CD4-positive, alpha-beta T cell (primary cell): ENCODE data around the gene TMPRSS6. TPM values are rescaled to one million over a fixed set of nuclear protein-coding genes. Genes with fewer than 3 reads are reported as not detected.

Experiments
- ATAC-seq: fragments of 200-7000 bp; cut with Tn5 transposase; one replicate; pipeline ENCODE4 v1.10.0; 2022; ENCODE audit warnings: mild to moderate bottlenecking; ENCODE audit not compliant: poor library complexity
- CTCF ChIA-PET: fragments of 350-600 bp; sonication (Branson Sonifier 250); formaldehyde crosslinking; loops from one replicate; lab custom pipeline; 2021; ENCODE audit warnings: antibody characterized with exemption, inconsistent platforms; lab: Charles Lee
- POLR2A ChIA-PET: fragments of 350-600 bp; sonication (Branson Sonifier 250); formaldehyde crosslinking; loops from one replicate; lab custom pipeline; 2021; ENCODE audit warnings: antibody characterized with exemption, inconsistent platforms; lab: Charles Lee
- DNase-seq, 14 experiments: peaks; one replicate each; pipeline ENCODE4 v3.0.0-alpha.2; 2013 to 2020; ENCODE audit warnings: mixed read lengths in 2 of 14
- H3K27ac ChIP-seq, 2 donors: one replicate each; pipeline versions ENCODE4 v1.5.1 to v1.7.0; 2013; ENCODE audit warnings: low read length in 2 of 2, low read depth in 1 of 2, mild to moderate bottlenecking in 1 of 2
- H3K27me3 ChIP-seq, 2 experiments: 1 replicate in 1 of 2; 2 replicates in 1 of 2; pipeline versions ENCODE4 v1.6.1 to v1.7.0; 2013; ENCODE audit warnings: low read length in 2 of 2, control low read depth in 1 of 2, mild to moderate bottlenecking in 1 of 2, moderate library complexity in 1 of 2; ENCODE audit not compliant: insufficient read depth in 2 of 2, control insufficient read depth in 1 of 2
- H3K36me3 ChIP-seq: one replicate; pipeline ENCODE4 v1.6.1; 2013; ENCODE audit warnings: low read length, control low read depth; ENCODE audit not compliant: insufficient read depth
- H3K4me1 ChIP-seq: one replicate; pipeline ENCODE4 v1.6.1; 2013; ENCODE audit warnings: low read length, control low read depth; ENCODE audit not compliant: insufficient read depth
- H3K4me3 ChIP-seq: one replicate; pipeline ENCODE4 v1.5.1; 2013; ENCODE audit warnings: mild to moderate bottlenecking, low read length, moderate library complexity
- H3K9me3 ChIP-seq, 2 experiments: 1 replicate in 1 of 2; 2 replicates in 1 of 2; pipeline versions ENCODE4 v1.6.1 to v1.7.0; 2013; ENCODE audit warnings: low read length in 2 of 2, mild to moderate bottlenecking in 2 of 2, control low read depth in 1 of 2, moderate library complexity in 1 of 2; ENCODE audit not compliant: control insufficient read depth in 1 of 2, insufficient read depth in 1 of 2
- H3K27ac Mint-ChIP-seq: one replicate; pipeline ENCODE4 v1.8.0; 2020; ENCODE audit warnings: mixed read lengths
- H3K27me3 Mint-ChIP-seq: one replicate; pipeline ENCODE4 v1.8.0; 2021; ENCODE audit warnings: mixed read lengths
- H3K36me3 Mint-ChIP-seq: one replicate; pipeline ENCODE4 v1.8.0; 2021; ENCODE audit warnings: low read depth, mixed read lengths
- H3K4me1 Mint-ChIP-seq: one replicate; pipeline ENCODE4 v1.8.0; 2021; ENCODE audit warnings: low read depth, mixed read lengths
- H3K4me3 Mint-ChIP-seq: one replicate; pipeline ENCODE4 v1.8.0; 2020; ENCODE audit warnings: mild to moderate bottlenecking, mixed read lengths
- H3K9me3 Mint-ChIP-seq: one replicate; pipeline ENCODE4 v1.8.0; 2020; ENCODE audit warnings: mixed read lengths
- intact Hi-C, 2 experiments: fragments of 100-400 bp; cut with DNase I in 1 of 2; cut with micrococcal nuclease in 1 of 2; formaldehyde crosslinking; loops; one replicate each; pipeline versions ENCODE4 v1.15.1 to v1.9.0; 2023 to 2025; cut with DNase I, micrococcal nuclease
- total RNA-seq, 174 experiments: library from RNA in 2 of 174; stranded (reverse) in 2 of 174; gene quantifications; one replicate each; pipeline ENCODE4 v1.2.3 and lab custom pipeline; 2021 to 2026
- TF ChIP-seq, protein P1 (sequence below): fragments of 200-600 bp; IDR thresholded peaks from one replicate; pipeline ENCODE4 v1.8.0; 2022; ENCODE audit warnings: antibody characterized with exemption, mild to moderate bottlenecking

Gene TMPRSS6
- total RNA-seq, 2 experiments from 2014 or later: 0.19 to 0.39 TPM

GRCh38 chr22:37156686-37157435, 47.3 kb upstream of the TMPRSS6 start:
- POLR2A ChIA-PET: no interaction called here
- no peak overlapping the region for H3K4me3 ChIP-seq
- DNase-seq: no peak
- Mint-ChIP-seq H3K27ac (no peak overlapping the region), H3K9me3 (no peaks in the 10 kb centered on the region), H3K4me1 (peaks cover 13% of the 10 kb centered on the region), H3K27me3 (no peaks in the 10 kb centered on the region), H3K4me3 (no peak overlapping the region), H3K36me3 (no peaks in the 10 kb centered on the region)
- CTCF ChIA-PET: no interaction called here
- H3K4me1 ChIP-seq: peaks cover 21% of the 10 kb centered on the region
- no peaks in the 10 kb centered on the region for H3K27me3 ChIP-seq
- H3K36me3 ChIP-seq: no peaks in the 10 kb centered on the region
- peaks cover 0 to 9% of the 10 kb centered on the region in 2 experiments for H3K9me3 ChIP-seq
- ATAC-seq: no peak
- no peak overlapping the region for H3K27ac ChIP-seq
- intact Hi-C loops: no loop called here
- TF ChIP-seq, protein P1, sequence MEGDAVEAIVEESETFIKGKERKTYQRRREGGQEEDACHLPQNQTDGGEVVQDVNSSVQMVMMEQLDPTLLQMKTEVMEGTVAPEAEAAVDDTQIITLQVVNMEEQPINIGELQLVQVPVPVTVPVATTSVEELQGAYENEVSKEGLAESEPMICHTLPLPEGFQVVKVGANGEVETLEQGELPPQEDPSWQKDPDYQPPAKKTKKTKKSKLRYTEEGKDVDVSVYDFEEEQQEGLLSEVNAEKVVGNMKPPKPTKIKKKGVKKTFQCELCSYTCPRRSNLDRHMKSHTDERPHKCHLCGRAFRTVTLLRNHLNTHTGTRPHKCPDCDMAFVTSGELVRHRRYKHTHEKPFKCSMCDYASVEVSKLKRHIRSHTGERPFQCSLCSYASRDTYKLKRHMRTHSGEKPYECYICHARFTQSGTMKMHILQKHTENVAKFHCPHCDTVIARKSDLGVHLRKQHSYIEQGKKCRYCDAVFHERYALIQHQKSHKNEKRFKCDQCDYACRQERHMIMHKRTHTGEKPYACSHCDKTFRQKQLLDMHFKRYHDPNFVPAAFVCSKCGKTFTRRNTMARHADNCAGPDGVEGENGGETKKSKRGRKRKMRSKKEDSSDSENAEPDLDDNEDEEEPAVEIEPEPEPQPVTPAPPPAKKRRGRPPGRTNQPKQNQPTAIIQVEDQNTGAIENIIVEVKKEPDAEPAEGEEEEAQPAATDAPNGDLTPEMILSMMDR: no peak

DNA sequence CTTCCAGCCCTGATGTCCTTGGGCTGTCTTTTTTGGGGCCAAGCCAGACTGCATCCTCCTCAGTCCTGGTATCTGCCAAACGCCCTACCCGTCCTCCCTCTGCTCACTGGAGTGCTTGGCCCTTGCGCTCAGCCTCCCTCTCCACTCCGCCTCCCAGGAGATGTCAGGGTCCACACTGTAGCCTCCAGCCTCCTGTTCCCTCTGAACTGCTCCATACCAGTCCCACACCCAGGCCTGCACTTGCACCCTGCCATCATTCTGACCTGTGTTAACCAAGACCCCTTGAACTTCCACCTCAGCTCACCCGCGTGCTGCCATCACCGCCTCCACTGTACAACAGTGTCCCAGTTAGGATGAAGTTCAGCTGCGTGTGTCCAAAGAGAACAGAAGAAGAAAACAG, 46.5 kb upstream of the TMPRSS6 start:
- no peak overlapping the region for H3K4me3 Mint-ChIP-seq
- no peaks in the 10 kb centered on the region for H3K9me3 Mint-ChIP-seq
- no peak overlapping the region for H3K27ac ChIP-seq
- H3K36me3 Mint-ChIP-seq: no peaks in the 10 kb centered on the region
- H3K9me3 ChIP-seq: peaks cover 0 to under 1% of the 10 kb centered on the region in 2 experiments
- TF ChIP-seq, protein P1: no peak
- no peaks in the 10 kb centered on the region for H3K27me3 ChIP-seq
- H3K27ac Mint-ChIP-seq: no peak overlapping the region
- H3K4me1 Mint-ChIP-seq: peaks cover 20% of the 10 kb centered on the region
- ChIA-PET CTCF (no interaction called here), POLR2A (no interaction called here)
- no peak overlapping the region for H3K4me3 ChIP-seq
- H3K4me1 ChIP-seq: peaks cover 12% of the 10 kb centered on the region
- ATAC-seq (no peak), DNase-seq (no peak)
- no peaks in the 10 kb centered on the region for H3K36me3 ChIP-seq
- intact Hi-C loops: no loop called here
- no peaks in the 10 kb centered on the region for H3K27me3 Mint-ChIP-seq

DNA sequence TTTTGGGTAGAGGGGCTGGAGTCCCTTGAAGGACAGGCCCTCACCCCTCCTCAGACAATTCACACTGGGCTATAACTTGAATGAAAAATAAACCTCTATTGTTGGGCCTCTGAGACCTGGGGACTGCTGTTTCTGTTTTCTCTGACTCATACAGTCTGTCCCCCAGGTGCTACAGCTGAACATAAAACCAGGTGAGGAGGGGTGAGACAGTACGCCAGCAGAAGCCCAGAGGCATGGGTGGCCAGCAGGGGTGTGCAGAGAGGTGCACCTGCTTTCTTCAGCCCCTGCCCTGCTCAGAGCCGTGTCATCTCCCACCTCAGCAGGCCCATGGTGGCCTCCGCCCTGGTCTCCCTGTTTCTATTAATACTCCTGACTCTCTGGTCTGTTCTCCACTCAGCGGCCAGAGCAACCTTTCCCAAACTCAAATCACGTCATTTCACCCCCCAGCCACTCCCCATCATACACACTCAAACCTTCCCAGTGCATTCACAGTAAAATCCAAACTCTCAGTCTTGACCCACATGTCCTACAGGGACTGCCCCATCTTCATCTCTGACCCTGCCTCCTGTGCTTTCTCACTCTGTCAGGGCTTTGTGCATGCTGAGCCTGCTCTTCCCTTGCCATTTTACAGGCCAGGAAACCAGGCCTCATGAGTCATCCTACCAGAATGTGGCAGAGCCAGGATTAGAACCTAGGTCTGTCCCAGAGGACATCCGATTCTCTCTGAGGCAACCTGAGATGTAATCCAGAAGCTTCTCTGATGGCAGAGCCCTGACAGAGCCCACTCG, 45.6 kb upstream of the TMPRSS6 start:
- H3K4me1 Mint-ChIP-seq: peaks cover 28% of the 10 kb centered on the region
- ATAC-seq (no peak), DNase-seq (no peak)
- POLR2A ChIA-PET: no interaction called here
- TF ChIP-seq, protein P1: no peak
- no peak overlapping the region for H3K4me3 Mint-ChIP-seq
- Histone ChIP-seq H3K4me3 (no peak overlapping the region), H3K9me3 (no peaks in the 10 kb centered on the region), H3K4me1 (peaks cover 16% of the 10 kb centered on the region), H3K27ac (no peak overlapping the region), H3K36me3 (no peaks in the 10 kb centered on the region), H3K27me3 (no peaks in the 10 kb centered on the region)
- CTCF ChIA-PET: no interaction called here
- H3K27ac Mint-ChIP-seq: no peak overlapping the region
- H3K9me3 Mint-ChIP-seq: no peaks in the 10 kb centered on the region
- no peaks in the 10 kb centered on the region for H3K27me3 Mint-ChIP-seq
- H3K36me3 Mint-ChIP-seq: peaks cover 2% of the 10 kb centered on the region
- intact Hi-C loops: no loop called here
